Measurements from ENCODE around the gene GRIP2.

- TF ChIP-seq CTCF (IDR thresholded peaks at IDR 0.05) (no peak), POLR2A (IDR thresholded peaks at IDR 0.05) (no peak)
Measured at GRCh38 chr3:14582045-14582410, 41.9 kb upstream of the GRIP2 start.

Data from ovary (tissue), 3 donors.